HUES48 (cell line): ENCODE measurements around the gene KLHL1.

Experiments used
- H3K27ac ChIP-seq: one replicate; pipeline ENCODE4 v1.7.0; 2013; ENCODE audit warnings: low read depth, low read length, inconsistent platforms
- H3K27me3 ChIP-seq: 2 replicates; pipeline ENCODE4 v1.6.1; 2013; ENCODE audit warnings: mild to moderate bottlenecking, low read length; ENCODE audit not compliant: control insufficient read depth, insufficient read depth
- H3K36me3 ChIP-seq: 2 replicates; pipeline ENCODE4 v1.6.1; 2013; ENCODE audit warnings: low read length; ENCODE audit not compliant: control insufficient read depth, insufficient read depth
- H3K4me1 ChIP-seq: 2 replicates; pipeline ENCODE4 v1.6.1; 2013; ENCODE audit warnings: mild to moderate bottlenecking, low read length; ENCODE audit not compliant: control insufficient read depth, insufficient read depth
- H3K4me3 ChIP-seq: 2 replicates; pipeline ENCODE4 v1.5.1; 2013; ENCODE audit warnings: mild to moderate bottlenecking, low read depth, low read length
- H3K9ac ChIP-seq: 2 replicates; pipeline ENCODE4 v1.6.1; 2013; ENCODE audit warnings: mild to moderate bottlenecking, low read depth, low read length, moderate library complexity
- H3K9me3 ChIP-seq: 2 replicates; pipeline ENCODE4 v1.6.1; 2013; ENCODE audit warnings: low read length; ENCODE audit not compliant: control insufficient read depth, insufficient read depth

KLHL1 gene

DNA sequence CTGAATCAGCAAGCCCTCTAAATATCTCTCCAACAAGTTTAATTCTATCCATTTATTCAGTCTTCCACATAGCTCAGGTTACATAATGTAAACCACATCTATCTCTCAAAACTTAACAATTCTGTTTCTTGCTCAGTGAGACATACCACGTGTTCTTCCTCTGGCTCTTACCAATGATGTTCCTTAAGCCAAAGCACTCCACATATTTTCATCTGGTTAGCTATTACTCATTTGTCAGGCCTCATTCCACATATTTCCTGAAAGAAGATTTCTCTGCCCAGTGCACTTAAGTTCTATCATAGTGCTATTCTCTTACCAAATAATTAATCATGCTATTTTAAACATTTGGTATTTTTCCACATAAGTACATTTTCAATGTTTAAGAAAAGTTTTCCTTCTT is 403.9 kb downstream of the KLHL1 start:
- no peaks in the 10 kb centered on the region for H3K4me1 ChIP-seq
- H3K27ac ChIP-seq = no peak overlapping the region
- H3K27me3 ChIP-seq = no peaks in the 10 kb centered on the region
- H3K36me3 ChIP-seq = no peaks in the 10 kb centered on the region
- no peak overlapping the region for H3K9ac ChIP-seq
- no peaks in the 10 kb centered on the region for H3K9me3 ChIP-seq
- no peak overlapping the region for H3K4me3 ChIP-seq

DNA sequence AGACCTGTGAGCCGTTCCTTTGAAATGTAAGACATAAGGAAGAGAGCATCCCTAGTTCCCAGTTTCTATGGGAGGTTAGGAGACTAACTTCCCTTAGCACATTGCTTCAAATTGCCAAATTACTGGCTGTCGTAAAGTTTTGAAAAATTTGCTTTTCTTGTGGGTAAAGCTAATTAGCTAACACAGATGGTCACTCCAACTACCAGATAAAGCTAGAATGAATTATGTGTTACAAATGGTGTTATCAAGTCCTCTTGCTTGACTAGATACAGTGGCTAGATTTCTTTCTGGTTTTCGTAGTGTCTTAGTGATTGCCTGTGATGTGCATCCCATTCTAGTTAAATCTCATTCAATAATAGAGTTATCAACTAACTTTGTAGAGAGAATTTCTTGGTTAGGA is 417.3 kb downstream of the KLHL1 start:
- H3K27me3 ChIP-seq = no peaks in the 10 kb centered on the region
- no peaks in the 10 kb centered on the region for H3K9me3 ChIP-seq
- H3K27ac ChIP-seq = no peak overlapping the region
- no peaks in the 10 kb centered on the region for H3K4me1 ChIP-seq
- H3K36me3 ChIP-seq = no peaks in the 10 kb centered on the region
- no peak overlapping the region for H3K4me3 ChIP-seq
- no peak overlapping the region for H3K9ac ChIP-seq

DNA sequence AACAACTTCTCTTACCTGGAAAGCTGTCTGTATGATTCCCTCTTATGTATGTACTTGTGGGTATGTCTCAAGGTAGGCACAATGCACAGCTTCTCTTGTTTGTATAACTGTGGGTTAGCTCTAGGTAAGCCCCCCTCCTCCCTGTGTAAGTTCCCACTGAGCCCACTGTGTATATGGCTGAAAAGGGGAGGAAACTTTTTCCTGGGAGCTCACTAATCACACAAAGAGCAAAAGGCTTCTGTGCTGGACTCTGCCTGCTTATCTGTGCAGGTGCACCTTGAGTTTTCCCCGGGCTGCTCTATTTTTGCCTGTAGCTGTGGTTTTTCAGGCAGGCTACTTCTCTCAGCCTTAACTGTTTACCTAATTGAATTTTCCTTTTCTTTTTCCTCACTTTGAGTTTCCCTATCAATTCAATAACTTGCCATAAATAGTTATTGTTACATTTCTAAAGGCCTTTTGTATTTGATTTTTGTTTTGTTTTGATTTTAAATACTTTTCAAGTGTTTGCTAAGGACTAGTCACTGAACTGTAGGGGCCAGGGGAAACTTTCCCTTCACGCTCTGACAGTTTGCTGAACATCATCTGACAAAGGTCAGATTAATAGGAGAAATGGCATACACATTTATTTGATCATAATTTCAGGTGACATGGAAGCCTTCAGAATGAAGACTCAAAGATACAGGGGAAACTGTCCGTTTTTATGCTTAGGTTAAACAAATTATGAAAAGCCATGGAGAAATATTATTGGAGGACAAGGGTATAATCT is 424.1 kb downstream of the KLHL1 start:
- H3K27ac ChIP-seq = no peak overlapping the region
- H3K9ac ChIP-seq = no peak overlapping the region
- no peaks in the 10 kb centered on the region for H3K36me3 ChIP-seq

DNA sequence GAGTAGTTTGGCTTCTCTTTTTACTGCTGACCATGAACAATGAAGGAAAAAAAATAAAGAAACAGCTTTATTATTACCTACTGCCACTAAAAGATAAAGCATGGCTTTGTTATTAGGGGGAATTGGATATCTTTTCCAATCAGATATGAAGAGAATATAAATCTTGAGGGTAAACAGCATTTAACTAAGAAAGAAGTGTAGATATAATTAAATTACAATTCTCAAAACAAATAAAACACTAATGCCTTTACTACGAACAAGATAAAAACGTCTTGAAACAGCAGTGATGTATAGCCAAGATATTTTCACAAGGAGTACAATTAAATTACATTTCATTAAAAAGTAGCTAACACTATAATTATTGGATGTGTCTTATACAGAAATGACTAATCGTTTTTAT is 426.5 kb downstream of the KLHL1 start:
- Histone ChIP-seq H3K27ac (no peak overlapping the region), H3K27me3 (no peaks in the 10 kb centered on the region), H3K4me3 (no peak overlapping the region), H3K9ac (no peak overlapping the region), H3K4me1 (peaks cover 8% of the 10 kb centered on the region), H3K36me3 (no peaks in the 10 kb centered on the region), H3K9me3 (no peaks in the 10 kb centered on the region)

More for the DNA sequence above, 424.1 kb downstream of the KLHL1 start:
- Histone ChIP-seq H3K4me1 (peaks cover 8% of the 10 kb centered on the region), H3K27me3 (no peaks in the 10 kb centered on the region), H3K4me3 (no peak overlapping the region), H3K9me3 (no peaks in the 10 kb centered on the region)

DNA sequence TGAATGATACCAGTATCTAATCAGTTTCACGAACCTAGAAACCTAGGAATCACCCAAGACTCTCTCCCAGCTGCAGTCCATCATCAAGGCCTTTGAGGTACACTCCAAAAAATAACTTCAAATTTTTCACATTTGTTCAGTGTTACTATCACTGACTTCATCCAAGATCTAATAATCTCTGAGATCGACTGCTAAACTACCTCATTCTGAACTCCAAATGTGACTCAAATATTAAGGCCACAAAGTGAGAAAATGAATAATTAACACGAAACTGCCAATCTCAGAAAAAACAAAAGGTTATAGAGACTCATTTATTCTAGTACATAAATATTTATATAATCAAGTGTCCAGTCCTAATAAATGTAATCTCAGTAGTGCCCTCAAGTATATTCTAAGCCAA is 430.9 kb downstream of the KLHL1 start:
- Histone ChIP-seq H3K36me3 (no peaks in the 10 kb centered on the region), H3K4me3 (no peak overlapping the region), H3K27me3 (no peaks in the 10 kb centered on the region), H3K27ac (no peak overlapping the region), H3K9me3 (no peaks in the 10 kb centered on the region), H3K4me1 (no peaks in the 10 kb centered on the region), H3K9ac (no peak overlapping the region)

DNA sequence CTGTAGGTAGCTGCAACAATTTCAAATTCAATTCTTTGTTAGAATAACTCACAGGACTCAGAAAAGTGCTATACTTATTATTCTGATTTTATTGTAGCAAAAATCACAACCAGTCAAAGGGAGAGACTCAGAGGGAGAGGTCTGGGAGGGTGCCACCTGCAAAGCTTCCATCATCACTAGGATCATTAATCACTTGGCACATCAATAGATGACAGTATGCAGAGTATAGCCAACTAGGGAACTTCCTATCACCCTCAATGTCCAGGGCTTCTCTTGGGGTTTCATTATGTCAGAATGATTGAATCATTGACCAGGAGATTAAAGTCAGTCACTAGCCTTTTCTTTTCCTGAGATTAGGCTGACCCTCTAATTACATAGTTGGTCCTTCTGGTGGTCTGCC is 432.0 kb downstream of the KLHL1 start:
- H3K9ac ChIP-seq = no peak overlapping the region

DNA sequence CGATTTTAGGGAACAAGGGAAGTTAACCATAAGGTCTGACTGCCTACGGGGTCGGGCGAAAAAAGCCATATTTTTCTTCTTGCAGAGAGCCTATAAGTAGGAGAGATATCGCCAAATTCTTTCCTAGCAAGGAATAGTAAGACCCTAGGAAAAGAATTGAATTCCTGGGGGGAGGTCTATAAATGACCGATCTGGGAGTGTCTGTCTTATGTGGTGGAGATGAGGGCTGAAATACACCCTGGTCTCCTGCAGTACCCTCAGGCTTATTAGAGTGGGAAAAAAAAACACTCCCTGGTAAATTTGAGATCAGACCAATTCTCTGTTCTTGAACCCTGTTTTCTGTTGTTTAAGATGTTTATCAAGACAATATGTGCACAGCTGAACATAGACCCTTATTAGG is 448.1 kb downstream of the KLHL1 start:
- Histone ChIP-seq H3K4me3 (no peak overlapping the region), H3K9me3 (peaks cover 16% of the 10 kb centered on the region), H3K36me3 (no peaks in the 10 kb centered on the region), H3K4me1 (no peaks in the 10 kb centered on the region), H3K9ac (no peak overlapping the region), H3K27ac (no peak overlapping the region), H3K27me3 (no peaks in the 10 kb centered on the region)

More for the DNA sequence above, 432.0 kb downstream of the KLHL1 start:
- H3K4me1 ChIP-seq = no peaks in the 10 kb centered on the region
- H3K36me3 ChIP-seq = no peaks in the 10 kb centered on the region
- no peaks in the 10 kb centered on the region for H3K9me3 ChIP-seq
- no peak overlapping the region for H3K4me3 ChIP-seq
- no peak overlapping the region for H3K27ac ChIP-seq
- no peaks in the 10 kb centered on the region for H3K27me3 ChIP-seq

DNA sequence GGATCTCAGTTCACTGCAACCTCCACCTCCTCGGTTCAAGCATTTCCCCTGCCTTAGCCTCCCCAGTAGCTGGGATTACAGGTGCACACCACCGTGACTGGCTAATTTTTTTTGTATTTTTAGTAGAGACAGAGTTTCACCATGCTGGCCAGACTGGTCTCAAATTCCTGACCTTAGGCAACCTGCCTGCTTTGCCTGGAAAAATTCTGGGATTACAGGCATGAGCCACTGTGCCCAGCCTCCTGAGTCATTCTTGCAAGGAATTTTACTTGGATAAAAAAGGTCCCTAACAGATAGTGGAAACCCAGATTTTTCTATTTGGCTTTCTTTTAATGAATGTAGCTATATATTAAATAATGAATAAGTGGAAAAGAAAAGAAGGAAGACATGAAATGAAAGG is 450.6 kb downstream of the KLHL1 start:
- Histone ChIP-seq H3K9ac (no peak overlapping the region), H3K4me3 (no peak overlapping the region), H3K27me3 (no peaks in the 10 kb centered on the region), H3K36me3 (no peaks in the 10 kb centered on the region), H3K9me3 (peaks cover 16% of the 10 kb centered on the region), H3K4me1 (no peaks in the 10 kb centered on the region), H3K27ac (no peak overlapping the region)

DNA sequence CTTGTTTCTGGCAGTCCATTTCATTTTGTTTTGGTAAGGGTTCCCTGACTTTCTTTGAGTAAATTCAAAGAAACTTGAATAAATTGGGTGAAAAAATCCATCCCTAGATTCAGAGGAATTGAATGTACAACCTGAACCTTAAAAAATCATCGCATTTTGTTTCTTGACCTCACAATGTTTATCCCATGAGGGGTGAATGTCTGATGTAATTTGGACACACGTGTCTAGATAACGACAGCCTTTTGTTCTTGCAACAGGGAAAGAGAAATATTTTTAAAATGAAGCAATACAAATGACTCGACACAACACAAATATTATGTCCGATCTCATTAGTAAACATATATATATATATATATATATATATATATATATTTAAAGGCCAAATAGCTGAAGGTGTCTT is 453.9 kb downstream of the KLHL1 start:
- Histone ChIP-seq H3K27me3 (no peaks in the 10 kb centered on the region), H3K4me1 (no peaks in the 10 kb centered on the region)

More for the DNA sequence above, 453.9 kb downstream of the KLHL1 start:
- Histone ChIP-seq H3K27ac (no peak overlapping the region), H3K9ac (no peak overlapping the region), H3K4me3 (no peak overlapping the region), H3K9me3 (peaks cover 10% of the 10 kb centered on the region; the same call in 1 of the 2 replicates), H3K36me3 (no peaks in the 10 kb centered on the region)
